Stimulated activated CD4-positive, alpha-beta T cell treated with anti-CD3 and anti-CD28 coated beads, Interleukin-4, amount 100 ng/mL, for 48 hours (primary cell): ENCODE data around the gene LUZP1.
"Not testable (repeated sequence)": the region's sequence is repeated elsewhere in the genome, so short reads cannot be mapped to it uniquely, and the experiment has no call there.

Experiments
- DNase-seq, 2 donors: peaks; one replicate each; pipeline ENCODE4 v3.0.0-alpha.2; 2020; ENCODE audit warnings: low read depth in 2 of 2

LUZP1 gene

GRCh38 chr1:23168445-23169194 is at the start of gene LUZP1:
LUZP1 (minus strand) TSS chr1:23168856.
- peak; percentile 74 to 92 for DNase-seq

DNA sequence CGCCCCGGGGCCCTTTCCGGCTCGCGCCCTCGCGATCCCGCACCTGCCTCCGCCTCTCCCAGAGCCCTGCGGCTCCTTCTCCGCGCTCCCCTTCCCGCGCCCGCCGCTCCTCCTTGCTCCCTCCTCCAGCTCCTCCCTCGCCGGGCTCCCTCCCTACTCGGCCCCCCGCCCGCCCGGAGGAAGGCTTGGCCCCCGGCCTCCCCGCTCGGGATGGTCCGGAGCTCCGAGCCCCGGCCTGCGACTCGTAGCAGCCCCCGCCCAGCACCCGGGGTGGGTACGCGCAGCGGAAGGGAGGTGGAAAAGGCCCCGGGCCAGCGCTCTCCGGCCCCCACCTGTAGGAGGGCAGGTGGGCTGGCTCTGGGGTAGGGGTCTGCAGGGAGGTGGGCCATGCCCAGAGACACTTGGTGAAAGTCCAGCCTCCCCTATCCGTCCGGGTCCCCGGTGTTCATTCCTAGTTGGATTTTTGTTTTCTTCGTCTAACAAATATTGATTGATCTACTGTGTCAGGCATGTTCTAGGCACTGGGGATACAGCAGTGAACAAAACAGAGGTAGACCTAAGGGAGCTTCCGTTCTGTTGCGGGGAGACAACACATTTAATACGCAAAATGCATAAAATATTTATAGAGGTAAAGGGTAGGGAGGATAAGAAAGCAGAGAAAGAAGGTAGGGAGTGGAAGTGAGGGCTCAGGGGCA is 48.9 kb upstream of the LUZP1 start, which contains the start of gene HTR1D:
TSS of gene HTR1D (minus strand) at position 82 of the 695 bp plus-strand sequence. CDS start 23,283 bp downstream, outside the sequence.
- no peak for DNase-seq

DNA sequence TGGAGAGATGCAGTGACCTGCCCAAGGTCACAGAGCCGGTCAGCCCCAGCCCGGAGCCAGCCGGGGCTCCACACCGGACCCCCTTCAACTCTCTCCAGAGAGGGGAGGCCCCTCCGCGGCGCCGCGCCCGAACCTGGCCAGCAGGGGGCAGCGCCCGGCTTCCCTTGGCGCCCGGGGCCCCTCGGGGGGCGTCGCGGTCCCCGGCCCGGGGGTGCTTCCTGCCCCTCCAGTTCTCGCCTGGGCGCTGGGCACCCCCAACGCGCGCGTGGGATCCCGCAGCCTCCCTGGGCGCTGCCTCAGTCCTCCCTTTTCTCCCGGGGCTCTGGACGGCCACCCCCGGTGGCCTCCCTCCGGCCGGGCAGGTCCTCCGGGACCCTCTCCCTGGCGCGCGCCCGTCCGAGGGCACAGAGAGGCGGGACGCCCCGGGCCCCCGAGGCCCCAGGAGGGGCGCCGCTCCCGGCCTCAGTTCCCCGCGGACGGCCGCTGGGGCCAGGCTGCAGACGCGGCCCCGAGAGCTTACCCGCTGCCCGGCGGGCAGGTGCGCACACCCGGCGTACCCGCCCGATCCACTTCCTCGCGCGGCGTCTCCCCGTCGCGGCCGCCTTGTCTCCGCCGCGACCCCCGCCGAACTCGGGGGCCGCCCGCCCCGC is 48.2 kb upstream of the LUZP1 start:
- peak; percentile 8 to 39 for DNase-seq

DNA sequence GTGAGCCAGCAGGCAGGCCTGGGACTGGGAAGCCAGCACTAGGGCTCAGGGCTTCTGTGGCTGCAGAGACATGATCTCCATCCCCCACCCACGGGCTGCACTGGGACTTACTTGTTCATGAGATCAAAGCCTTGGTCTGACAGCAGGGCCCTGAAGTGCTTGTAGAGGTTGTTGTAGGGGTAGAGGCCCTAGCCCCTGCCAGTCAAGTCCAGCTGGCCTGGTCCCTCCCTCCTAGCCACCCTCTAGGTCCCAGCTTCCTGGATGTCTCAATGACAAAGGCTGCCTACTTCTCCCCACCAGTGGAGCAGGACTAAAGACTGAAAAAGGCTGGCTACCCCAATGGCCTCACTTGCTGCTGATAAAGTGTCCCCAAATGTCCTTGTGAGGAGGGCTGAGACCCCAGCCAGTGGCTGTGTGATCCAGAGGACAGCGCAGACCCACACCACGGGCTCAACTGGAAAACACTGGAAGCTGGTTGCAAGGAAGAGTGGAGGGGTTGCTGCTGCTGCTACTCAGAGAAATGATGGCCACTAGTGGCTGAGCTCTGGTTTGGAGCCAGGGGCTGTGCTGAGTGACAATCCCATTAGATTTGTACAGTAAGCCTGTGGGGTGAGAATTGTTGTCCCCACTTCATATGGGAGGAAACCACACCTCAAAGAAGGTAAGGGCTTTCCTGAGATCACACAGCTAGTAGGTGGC is 47.2 kb upstream of the LUZP1 start:
- no peak for DNase-seq

- DNase-seq = no peak
These were observed 46.6 kb upstream of the LUZP1 start for GRCh38 chr1:23215291-23215690.

DNA sequence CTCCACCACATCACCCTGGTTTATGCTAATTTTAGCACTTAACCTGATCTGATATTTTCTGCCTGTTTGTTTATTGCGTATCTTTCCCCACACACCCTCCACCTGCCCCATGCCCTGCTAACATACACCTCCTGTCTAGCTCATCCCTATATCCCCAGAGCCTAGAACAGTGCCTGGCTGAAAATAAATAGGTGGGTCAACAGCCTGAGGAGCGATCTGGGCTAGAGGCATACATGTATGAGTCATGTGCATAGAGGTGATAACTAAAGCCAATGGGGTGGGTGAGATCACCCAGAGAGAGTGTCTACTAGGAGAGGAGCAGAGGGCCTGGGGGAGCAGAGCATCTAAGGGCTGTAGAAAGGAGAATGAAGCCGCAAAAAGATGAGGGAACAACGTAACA is 46.0 kb upstream of the LUZP1 start:
- DNase-seq = no peak

- DNase-seq = no peak
These were observed 43.3 kb upstream of the LUZP1 start for GRCh38 chr1:23211955-23212354.

- no peak for DNase-seq
These were observed 42.3 kb upstream of the LUZP1 start for GRCh38 chr1:23210963-23211362.

DNA sequence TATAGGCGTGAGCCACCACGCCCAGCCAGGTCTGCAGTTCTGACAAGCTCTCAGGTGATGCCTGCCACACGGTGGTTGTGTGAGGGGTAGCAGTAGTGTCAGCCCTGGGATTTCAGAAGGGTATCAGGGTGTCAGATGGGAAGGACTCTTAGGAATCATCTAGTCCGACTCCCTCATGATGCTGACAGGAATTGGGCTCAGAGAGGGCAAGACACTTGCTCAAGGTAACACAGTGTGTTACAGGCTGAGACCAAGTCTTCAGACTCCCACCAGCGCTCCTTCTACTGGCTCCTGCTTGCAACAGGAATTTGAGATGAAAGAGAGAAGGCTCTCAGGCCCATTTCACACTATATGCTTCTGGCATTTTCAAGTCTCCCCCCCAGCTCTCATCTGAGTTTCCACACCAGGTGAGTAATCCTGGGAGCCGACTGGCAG is 41.7 kb upstream of the LUZP1 start:
- DNase-seq = no peak

DNA sequence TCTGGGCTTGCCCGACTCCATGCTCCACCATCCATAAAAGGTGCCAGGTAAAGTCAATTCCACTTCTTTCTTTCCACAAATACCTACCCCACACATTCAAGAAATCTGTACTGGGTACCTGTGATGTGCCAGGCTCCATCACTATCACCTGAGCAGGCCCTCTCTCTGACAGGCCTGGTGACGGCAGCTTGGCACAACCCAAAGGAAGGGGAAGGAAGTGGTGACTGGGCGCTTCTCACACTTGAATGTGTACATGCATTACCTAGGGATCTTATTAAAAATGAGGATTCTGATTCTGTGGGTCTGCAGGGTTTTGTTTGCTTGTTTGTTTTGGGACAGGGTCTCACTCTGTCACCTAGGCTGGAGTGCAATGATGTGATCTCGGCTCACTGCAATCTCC is 41.1 kb upstream of the LUZP1 start:
- DNase-seq = no peak

DNA sequence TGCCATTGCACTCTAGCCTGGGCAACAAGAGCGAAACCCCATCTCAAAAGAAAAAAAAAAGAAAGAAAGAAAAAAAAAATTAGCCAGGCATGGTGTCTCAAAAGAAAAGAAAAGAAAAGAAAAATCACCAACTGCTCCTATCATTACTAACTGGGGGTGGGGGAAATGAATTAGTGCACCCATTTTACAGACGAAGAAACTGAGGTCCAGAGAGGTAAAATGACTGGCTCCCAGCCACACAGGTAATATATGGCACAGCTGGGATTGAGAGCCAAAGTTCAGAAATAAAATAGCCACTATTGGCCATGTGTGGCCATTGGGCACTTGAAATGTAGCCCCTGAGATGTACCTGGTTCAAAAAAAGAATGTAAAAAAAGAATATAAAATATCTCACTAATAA is 39.9 kb upstream of the LUZP1 start:
- no peak for DNase-seq

DNA sequence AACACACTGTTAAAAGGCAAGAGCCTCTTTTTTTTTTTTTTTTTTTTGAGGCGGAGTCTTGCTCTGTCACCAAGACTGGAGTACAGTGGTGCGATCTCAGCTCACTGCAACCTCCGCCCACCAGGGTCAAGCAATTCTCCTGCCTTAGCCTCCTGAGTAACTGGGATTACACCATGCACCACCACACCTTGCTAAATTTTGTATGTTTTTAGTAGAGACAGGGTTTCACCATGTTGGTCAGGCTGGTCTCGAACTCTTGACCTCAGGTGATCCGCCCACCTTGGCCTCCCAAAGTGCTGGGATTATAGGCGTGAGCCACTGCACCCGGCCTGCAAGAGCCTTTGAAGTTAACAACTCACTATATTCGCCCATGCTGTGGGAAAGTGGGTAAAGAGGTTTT is 39.1 kb upstream of the LUZP1 start:
- not testable (repeated sequence) for DNase-seq

GRCh38 chr1:23202263-23202749 is 33.6 kb upstream of the LUZP1 start:
- no peak for DNase-seq

DNA sequence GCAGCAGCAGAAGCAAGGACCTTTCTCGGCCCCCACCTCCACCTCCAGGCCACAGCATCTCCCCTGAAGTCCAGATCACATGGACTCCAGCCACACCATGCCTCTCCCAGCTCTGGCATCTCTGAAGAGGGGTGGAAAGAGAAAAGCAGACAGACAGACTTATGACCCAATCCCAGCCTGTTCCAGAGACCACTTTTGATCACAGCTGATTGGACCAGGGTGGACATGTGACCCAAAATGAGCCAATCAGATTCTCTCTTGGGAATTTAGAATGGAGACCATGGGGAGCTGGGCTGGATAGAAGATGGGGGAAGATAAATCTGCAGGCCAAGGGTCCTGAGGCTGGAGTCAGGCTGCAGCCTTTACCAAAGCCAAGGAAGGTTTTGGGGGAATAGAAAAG is 32.2 kb upstream of the LUZP1 start:
- DNase-seq = no peak

DNA sequence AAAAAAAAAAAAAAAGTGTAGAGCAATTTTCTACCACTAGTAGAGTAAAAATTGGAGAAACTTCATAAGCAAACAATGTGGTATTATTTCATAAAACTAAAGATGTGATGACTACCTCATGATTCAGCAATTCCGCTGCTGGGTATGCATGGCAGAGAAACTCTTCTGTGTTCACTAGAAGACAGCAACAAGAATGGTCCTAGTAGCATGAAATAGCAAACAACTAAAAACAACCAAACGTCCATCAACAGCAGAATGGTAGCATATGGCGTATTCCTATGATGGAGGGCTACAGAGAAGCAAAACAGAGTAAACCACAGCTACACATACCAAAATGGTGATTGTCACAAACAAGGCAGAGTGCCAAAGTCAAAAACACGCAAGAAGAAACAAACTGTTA is 29.7 kb upstream of the LUZP1 start:
- DNase-seq = no peak

GRCh38 chr1:23196627-23197328 is 28.1 kb upstream of the LUZP1 start:
- no peak for DNase-seq

DNA sequence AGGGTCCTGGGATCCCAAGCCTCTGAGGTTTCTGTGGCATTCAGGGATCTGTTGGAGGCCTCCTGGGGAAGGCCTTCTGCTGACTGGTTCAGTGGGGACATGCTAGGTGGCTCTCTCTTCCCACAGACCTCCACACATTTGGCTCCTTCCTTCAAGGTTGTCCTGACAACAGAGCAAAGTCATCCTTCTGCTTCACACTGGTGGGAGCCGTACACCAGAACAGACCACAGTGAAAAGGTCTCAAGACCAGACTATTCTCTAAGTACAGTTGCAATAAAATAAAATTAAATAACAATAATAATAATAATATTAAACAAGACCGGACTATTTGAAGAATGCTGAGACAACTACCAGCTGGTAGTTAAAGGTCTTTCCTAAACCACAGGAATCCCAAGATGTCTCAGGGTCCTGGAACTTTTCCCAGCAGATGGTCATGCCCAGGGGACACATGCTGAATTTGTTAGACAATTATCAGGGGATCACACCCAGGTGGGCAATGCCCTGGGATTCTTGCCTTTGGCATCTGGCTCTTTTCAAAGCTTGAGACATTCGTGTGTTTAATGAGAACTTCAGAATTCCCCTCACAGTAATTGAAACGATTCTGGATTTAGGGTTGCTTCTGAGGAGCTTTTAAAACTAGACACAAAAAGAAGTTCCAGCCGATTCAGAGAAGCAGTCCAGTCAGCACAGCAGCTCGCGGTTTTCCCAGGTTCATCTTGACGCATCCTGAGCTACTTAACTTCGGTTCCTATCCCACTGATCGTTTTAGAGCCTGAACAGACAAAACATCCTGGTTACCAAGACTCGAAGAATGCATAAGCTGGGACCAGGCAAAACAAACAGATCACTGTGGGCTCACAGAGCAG is 25.7 kb upstream of the LUZP1 start:
- DNase-seq = no peak

- DNase-seq = no peak
These were observed 24.9 kb upstream of the LUZP1 start for GRCh38 chr1:23193391-23194118.

DNA sequence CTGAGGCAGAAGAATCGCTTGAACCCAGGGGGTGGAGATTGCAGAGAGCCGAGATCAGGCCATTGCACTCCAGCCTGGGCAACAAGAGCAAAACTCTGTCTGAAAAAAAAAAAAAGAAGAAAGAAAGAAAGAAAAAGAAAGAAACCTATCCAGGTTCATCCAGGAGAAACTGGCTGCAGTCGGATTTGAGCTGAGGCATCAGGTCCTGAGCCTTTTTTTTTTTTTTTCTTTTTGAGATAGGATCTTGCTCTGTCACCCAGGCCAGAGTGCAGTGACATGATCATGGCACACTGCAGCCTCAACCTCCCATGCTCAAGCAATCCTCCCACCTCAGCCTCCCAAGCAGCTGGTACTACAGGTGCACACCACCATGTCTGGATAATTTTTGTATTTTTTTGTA is 22.5 kb upstream of the LUZP1 start:
- DNase-seq = no peak
